Measurements from ENCODE around the gene ATXN10.
"Not testable (repeated sequence)": the region's sequence is repeated elsewhere in the genome, so short reads cannot be mapped to it uniquely, and the experiment has no call there.

ATXN10 gene

GRCh38 chr22:45671783-45672563, at the start of gene ATXN10:
ATXN10 (plus strand) TSS chr22:45671834; CDS start chr22:45672064, 230 bp downstream.
- DNase-seq, result peak; percentile 81

GRCh38 chr22:45621836-45622600, 49.6 kb upstream of the ATXN10 start:
- in situ Hi-C loops (cut with MboI; ENCODE audit: low pct_unique_long_range_greater_than_20kb, low sequenced_read_pairs), result no loop called here
- DNase-seq, result no peak

More at GRCh38 chr22:45671783-45672563, at the start of gene ATXN10:
- in situ Hi-C loops (cut with MboI; ENCODE audit: low pct_unique_long_range_greater_than_20kb, low sequenced_read_pairs), result no loop called here

- DNase-seq; in situ Hi-C loops (cut with MboI; ENCODE audit: low pct_unique_long_range_greater_than_20kb, low sequenced_read_pairs): not testable (repeated sequence)
Measured at GRCh38 chr22:45623464-45624145, 48.0 kb upstream of the ATXN10 start.

GRCh38 chr22:45626198-45626651, 45.4 kb upstream of the ATXN10 start:
- no peak for DNase-seq
- in situ Hi-C loops (cut with MboI; ENCODE audit: low pct_unique_long_range_greater_than_20kb, low sequenced_read_pairs), result no loop called here

GRCh38 chr22:45627489-45628233, 44.0 kb upstream of the ATXN10 start:
- in situ Hi-C loops (cut with MboI; ENCODE audit: low pct_unique_long_range_greater_than_20kb, low sequenced_read_pairs), result no loop called here
- no peak for DNase-seq

- in situ Hi-C loops (cut with MboI; ENCODE audit: low pct_unique_long_range_greater_than_20kb, low sequenced_read_pairs), result no loop called here
- no peak for DNase-seq
Measured at GRCh38 chr22:45628515-45628914, 43.1 kb upstream of the ATXN10 start.

GRCh38 chr22:45629469-45630089, 42.1 kb upstream of the ATXN10 start:
- DNase-seq, result no peak
- in situ Hi-C loops (cut with MboI; ENCODE audit: low pct_unique_long_range_greater_than_20kb, low sequenced_read_pairs), result no loop called here

- in situ Hi-C loops (cut with MboI; ENCODE audit: low pct_unique_long_range_greater_than_20kb, low sequenced_read_pairs), result no loop called here
- no peak for DNase-seq
Measured at GRCh38 chr22:45630436-45630835, 41.2 kb upstream of the ATXN10 start.

GRCh38 chr22:45631140-45631840, 40.3 kb upstream of the ATXN10 start:
- DNase-seq, result no peak
- in situ Hi-C loops (cut with MboI; ENCODE audit: low pct_unique_long_range_greater_than_20kb, low sequenced_read_pairs), result no loop called here

GRCh38 chr22:45631841-45632238, 39.8 kb upstream of the ATXN10 start:
- in situ Hi-C loops (cut with MboI; ENCODE audit: low pct_unique_long_range_greater_than_20kb, low sequenced_read_pairs), result no loop called here
- no peak for DNase-seq

- in situ Hi-C loops (cut with MboI; ENCODE audit: low pct_unique_long_range_greater_than_20kb, low sequenced_read_pairs), result no loop called here
- DNase-seq, result no peak
Measured at GRCh38 chr22:45632791-45633515, 38.7 kb upstream of the ATXN10 start.

- in situ Hi-C loops (cut with MboI; ENCODE audit: low pct_unique_long_range_greater_than_20kb, low sequenced_read_pairs), result no loop called here
- no peak for DNase-seq
Measured at GRCh38 chr22:45636683-45637082, 35.0 kb upstream of the ATXN10 start.

GRCh38 chr22:45638197-45638596, 33.4 kb upstream of the ATXN10 start:
- no peak for DNase-seq
- in situ Hi-C loops (cut with MboI; ENCODE audit: low pct_unique_long_range_greater_than_20kb, low sequenced_read_pairs), result no loop called here

- in situ Hi-C loops (cut with MboI; ENCODE audit: low pct_unique_long_range_greater_than_20kb, low sequenced_read_pairs), result no loop called here
- DNase-seq, result peak; percentile 58
Measured at GRCh38 chr22:45638834-45639746, 32.5 kb upstream of the ATXN10 start.

- DNase-seq, result no peak
- in situ Hi-C loops (cut with MboI; ENCODE audit: low pct_unique_long_range_greater_than_20kb, low sequenced_read_pairs), result loop anchor here (10.0 kb wide), 2 partner anchors 65 to 345 kb away; no protein-coding TSS in a partner anchor
Measured at GRCh38 chr22:45639747-45640102, 31.9 kb upstream of the ATXN10 start.

GRCh38 chr22:45640291-45640940, 31.2 kb upstream of the ATXN10 start:
- DNase-seq, result no peak
- in situ Hi-C loops (cut with MboI; ENCODE audit: low pct_unique_long_range_greater_than_20kb, low sequenced_read_pairs), result loop anchor here (10.0 kb wide), 2 partner anchors 66 to 344 kb away; no protein-coding TSS in a partner anchor
